Purkinje cell (primary cell): ENCODE data around the gene CMTM6. TPM values are rescaled to one million over a fixed set of nuclear protein-coding genes. Genes with fewer than 3 reads are reported as not detected.

Experiments
- polyA plus RNA-seq: library from polyadenylated mRNA; unstranded; fragments of >200 nt; fragmentation: Nextera tagmentation; gene quantifications from 2 replicates; pipeline ENCODE4 v1.2.1, GENCODE V29; 2014

The CMTM6 gene, protein sequence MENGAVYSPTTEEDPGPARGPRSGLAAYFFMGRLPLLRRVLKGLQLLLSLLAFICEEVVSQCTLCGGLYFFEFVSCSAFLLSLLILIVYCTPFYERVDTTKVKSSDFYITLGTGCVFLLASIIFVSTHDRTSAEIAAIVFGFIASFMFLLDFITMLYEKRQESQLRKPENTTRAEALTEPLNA
- polyA plus RNA-seq = 19.3 and 21.0 TPM in 2 replicates

DNA sequence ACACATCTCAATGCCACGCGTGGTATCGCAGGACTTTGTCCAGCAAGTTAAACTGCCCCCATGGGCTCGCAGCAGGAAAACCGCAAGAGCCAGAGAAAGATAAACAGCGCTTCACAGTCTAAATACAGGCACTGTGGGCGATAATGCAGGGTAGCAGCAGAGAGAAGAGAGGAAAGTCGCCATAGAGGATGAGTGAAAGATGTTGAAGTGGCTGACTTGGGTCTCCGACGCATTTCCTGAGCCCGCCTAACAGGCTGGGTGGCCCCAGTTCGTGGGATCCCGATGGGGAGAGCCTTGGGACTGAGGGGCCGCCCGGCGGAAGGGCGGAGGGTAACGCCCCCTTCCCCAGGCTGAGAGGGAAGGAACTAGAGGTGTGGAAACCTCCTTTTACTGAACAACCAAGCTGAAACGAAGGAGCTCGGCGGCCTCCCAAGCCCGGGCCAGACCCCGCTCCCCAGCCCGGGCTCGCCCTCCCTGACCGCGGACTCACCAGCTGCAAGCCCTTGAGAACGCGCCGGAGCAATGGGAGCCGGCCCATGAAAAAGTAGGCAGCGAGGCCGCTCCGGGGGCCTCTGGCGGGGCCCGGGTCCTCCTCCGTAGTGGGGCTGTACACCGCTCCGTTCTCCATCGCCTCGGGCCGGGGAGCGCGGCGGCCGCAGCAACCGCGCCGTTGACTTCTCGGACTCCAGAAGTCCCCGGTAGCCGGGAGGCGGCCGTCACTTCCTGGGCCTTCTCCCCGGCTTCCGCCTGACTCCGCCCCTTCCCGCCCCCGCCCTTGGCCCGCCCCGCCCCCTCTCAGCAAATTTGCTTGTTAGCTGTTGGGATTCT, at the start of gene CMTM6:
TSS of gene CMTM6 (minus strand) at position 735 of the 828 bp plus-strand sequence. CDS start at position 628, 107 bp downstream.

Other genes with a start within 250 kb of the CMTM6 start
- gene CMTM7, start 111.0 kb downstream of the CMTM6 start, polyA plus RNA-seq = 9.1 TPM in 1 of 2 replicates, not detected in the other
- gene DYNC1LI1, start 68.0 kb upstream of the CMTM6 start, polyA plus RNA-seq = 54.6 and 60.4 TPM in 2 replicates
- 7.8 and 15.3 TPM in 2 replicates for gene CNOT10, start 182.3 kb upstream of the CMTM6 start, polyA plus RNA-seq